Measurements from ENCODE around the gene ATP2B1.

ATP2B1 gene

DNA sequence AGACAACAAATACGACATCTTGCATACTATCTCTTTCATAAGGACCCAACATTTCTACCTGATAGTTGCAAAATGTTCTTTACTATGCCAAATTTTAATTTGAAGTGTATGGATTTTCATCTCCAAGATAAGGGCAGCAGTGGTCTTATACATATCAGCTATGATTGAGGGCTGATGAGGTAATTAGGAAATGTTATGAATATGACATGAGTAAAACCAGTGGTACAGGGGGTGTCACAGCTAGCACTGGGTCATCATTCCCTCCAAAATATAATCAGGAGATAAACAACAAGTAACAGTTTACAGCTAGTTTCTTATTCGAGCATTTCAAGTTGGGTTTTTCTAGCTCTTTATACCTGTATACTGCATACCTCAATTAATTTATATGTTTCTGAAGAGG lies 35.0 kb downstream of the ATP2B1 start:
- no peak for DNase-seq (ENCODE audit: low read depth)
- TF ChIP-seq, protein P1, sequence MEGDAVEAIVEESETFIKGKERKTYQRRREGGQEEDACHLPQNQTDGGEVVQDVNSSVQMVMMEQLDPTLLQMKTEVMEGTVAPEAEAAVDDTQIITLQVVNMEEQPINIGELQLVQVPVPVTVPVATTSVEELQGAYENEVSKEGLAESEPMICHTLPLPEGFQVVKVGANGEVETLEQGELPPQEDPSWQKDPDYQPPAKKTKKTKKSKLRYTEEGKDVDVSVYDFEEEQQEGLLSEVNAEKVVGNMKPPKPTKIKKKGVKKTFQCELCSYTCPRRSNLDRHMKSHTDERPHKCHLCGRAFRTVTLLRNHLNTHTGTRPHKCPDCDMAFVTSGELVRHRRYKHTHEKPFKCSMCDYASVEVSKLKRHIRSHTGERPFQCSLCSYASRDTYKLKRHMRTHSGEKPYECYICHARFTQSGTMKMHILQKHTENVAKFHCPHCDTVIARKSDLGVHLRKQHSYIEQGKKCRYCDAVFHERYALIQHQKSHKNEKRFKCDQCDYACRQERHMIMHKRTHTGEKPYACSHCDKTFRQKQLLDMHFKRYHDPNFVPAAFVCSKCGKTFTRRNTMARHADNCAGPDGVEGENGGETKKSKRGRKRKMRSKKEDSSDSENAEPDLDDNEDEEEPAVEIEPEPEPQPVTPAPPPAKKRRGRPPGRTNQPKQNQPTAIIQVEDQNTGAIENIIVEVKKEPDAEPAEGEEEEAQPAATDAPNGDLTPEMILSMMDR (conservative IDR thresholded peaks at IDR 0.05; ENCODE audit: low read depth, low read length): no peak
- no peak overlapping the region for H3K4me3 ChIP-seq (ENCODE audit: low read length)

DNA sequence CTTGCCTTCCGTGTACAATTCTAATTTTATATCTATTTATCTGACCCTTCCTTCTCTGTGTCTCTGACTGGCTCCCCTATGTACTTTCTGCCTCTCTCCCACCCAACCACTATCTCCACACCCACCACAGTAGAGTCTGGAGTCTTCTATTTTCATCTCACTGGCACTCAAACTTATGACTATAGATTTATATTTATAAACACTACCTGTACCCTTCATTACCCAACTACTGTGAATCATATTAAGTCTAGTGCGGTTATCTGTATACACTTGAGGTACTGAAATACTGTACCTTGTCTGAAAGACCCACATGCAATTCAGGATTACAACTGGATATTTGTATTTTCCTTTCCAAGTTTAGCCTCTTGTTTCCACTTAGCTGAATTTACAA lies 36.1 kb downstream of the ATP2B1 start:
- TF ChIP-seq, protein P1 (conservative IDR thresholded peaks at IDR 0.05; ENCODE audit: low read depth, low read length): no peak
- no peak overlapping the region for H3K4me3 ChIP-seq (ENCODE audit: low read length)
- no peak for DNase-seq (ENCODE audit: low read depth)

DNA sequence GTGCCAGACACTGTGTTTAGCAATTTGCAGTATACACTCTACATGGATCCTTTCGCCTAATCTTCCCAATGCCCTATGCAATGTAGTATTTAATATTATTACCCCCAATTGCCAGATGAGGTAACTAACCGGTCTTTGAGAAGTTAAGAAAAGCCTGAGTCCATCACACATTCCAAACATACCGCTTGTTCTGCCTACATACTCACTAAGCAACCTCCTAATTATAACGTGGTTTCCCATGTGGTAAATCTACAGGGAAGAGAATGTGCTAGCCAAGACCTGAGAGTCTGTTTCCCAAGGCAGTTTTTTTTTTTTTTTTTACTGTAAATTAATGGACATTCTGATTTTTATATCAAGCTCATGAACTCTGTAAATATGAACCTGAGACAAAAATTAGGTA lies 37.2 kb downstream of the ATP2B1 start:
- no peak overlapping the region for H3K4me3 ChIP-seq (ENCODE audit: low read length)
- DNase-seq (ENCODE audit: low read depth): peak; percentile 82
- TF ChIP-seq, protein P1 (conservative IDR thresholded peaks at IDR 0.05; ENCODE audit: low read depth, low read length): no peak

DNA sequence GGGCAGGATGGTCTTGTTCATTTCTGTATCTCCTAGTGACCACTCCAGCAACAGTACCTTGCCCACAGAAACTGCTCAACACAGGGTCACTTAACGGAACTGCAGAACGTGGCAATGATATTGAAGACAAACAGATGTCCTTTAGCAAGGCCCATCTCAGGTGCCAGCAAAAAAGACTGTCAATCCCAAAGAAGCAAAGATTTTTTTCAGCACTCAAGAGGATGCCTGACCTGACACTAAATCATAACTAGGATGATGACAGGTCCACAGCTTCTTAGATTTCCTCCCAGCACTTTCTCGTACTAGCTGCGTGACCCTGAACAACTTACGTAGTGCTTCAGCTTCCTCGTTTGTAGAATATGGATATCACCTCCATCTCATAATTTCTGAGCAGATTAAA lies 39.4 kb downstream of the ATP2B1 start:
- TF ChIP-seq, protein P1 (conservative IDR thresholded peaks at IDR 0.05; ENCODE audit: low read depth, low read length): no peak

DNA sequence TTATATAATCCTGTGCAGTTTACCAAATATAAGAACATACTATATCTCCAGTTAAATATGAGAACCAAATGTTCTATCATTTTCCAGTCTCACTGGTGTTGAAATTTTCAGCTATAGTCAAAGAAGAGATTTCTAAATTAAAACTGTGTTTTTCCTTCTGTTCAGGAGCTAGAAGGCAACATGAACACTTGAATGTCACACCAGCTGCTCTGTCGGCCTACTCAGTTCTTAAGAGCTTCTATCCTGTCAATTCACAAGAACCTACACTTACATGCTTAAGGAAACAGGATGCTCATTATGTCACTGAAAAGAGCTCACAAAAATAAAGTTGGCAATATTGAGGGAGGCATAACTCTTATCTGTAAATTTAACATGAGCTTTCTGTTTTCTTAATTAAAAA lies 43.1 kb downstream of the ATP2B1 start:
- no peak for DNase-seq (ENCODE audit: low read depth)
- TF ChIP-seq, protein P1 (conservative IDR thresholded peaks at IDR 0.05; ENCODE audit: low read depth, low read length): no peak
- H3K4me3 ChIP-seq (ENCODE audit: low read length): no peak overlapping the region

More for the DNA sequence above, 39.4 kb downstream of the ATP2B1 start:
- no peak overlapping the region for H3K4me3 ChIP-seq (ENCODE audit: low read length)
- no peak for DNase-seq (ENCODE audit: low read depth)

DNA sequence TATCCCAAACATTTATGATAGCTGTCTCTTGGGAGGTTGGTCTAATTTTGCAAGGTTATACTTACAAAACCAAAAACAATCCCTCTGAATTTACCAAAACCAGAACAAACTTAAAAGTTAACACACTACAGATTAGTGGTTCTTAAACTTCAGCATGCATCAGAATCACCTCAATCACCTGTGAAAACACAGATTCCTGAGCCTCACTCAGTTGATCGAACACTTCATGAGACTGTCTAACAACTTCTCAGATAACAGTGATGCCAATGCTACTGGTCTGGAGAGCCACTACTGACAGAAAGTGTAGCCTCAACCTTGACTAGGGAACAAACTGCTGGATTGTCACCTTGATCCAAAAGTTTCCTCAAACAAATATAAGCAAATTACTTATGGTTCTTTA lies 44.2 kb downstream of the ATP2B1 start:
- TF ChIP-seq, protein P1 (conservative IDR thresholded peaks at IDR 0.05; ENCODE audit: low read depth, low read length): no peak
- H3K4me3 ChIP-seq (ENCODE audit: low read length): no peak overlapping the region
- no peak for DNase-seq (ENCODE audit: low read depth)

DNA sequence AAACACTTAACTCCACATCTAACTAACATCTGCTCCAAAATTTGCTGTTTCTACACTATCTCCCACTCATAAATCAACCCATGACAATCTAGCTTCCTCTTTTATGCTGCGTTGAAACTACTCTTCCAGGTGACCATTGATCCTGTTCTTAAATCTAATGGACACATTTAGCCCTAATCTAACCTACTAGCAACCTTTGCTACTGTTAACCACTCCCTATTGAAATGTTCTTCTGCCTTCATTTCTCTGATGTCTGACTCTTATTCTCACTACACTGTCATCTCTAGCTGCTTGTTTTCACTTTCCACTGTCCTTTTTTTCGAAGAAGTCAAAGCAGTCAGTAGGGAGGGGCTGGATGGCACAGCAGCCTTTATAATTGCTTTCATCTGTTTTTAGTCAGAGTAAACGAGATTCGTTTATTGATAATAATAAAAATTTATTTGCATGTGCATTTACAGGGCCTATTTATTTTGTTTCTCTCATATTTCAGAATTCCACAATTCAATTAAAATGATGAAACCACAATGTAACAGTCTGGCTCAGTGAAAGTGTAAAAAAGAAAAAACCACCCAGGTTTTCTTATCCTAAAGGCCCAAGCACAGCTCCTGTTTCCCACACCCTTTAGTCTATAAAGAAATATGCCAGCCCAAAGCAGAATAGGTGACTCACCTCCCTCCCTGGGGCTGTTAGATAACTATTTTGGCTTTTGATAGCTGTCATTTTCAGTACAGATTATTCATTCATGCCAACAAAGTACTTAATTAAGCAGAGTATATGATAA lies 44.9 kb downstream of the ATP2B1 start:
- no peak for DNase-seq (ENCODE audit: low read depth)
- TF ChIP-seq, protein P1 (conservative IDR thresholded peaks at IDR 0.05; ENCODE audit: low read depth, low read length): no peak

More for the DNA sequence above, 44.9 kb downstream of the ATP2B1 start:
- no peak overlapping the region for H3K4me3 ChIP-seq (ENCODE audit: low read length)
